Activated CD8-positive, alpha-beta T cell treated with anti-CD3 and anti-CD28 coated beads for 36 hours (primary cell): ENCODE measurements around the gene SIGLEC7. TPM values are rescaled to one million over a fixed set of nuclear protein-coding genes. Genes with fewer than 3 reads are reported as not detected.

Source experiments
- ATAC-seq: fragments of 200-7000 bp; cut with Tn5 transposase; one replicate; pipeline ENCODE4 v1.10.0; 2021; ENCODE audit warnings: mild to moderate bottlenecking, moderate library complexity
- CTCF ChIA-PET: fragments of 350-600 bp; sonication (Branson Sonifier 250); formaldehyde crosslinking; loops from one replicate; lab custom pipeline; 2021; ENCODE audit warnings: antibody characterized with exemption; lab: Charles Lee
- POLR2A ChIA-PET: fragments of 350-600 bp; sonication (Branson Sonifier 250); formaldehyde crosslinking; loops from one replicate; lab custom pipeline; 2021; ENCODE audit warnings: antibody characterized with exemption; lab: Charles Lee
- DNase-seq: peaks from one replicate; pipeline ENCODE4 v3.0.0-alpha.2; 2020
- H3K27ac Mint-ChIP-seq: one replicate; pipeline ENCODE4 v1.8.0; 2021; ENCODE audit warnings: mild to moderate bottlenecking, mixed read lengths
- H3K27me3 Mint-ChIP-seq: one replicate; pipeline ENCODE4 v1.8.0; 2021; ENCODE audit warnings: mixed read lengths
- H3K36me3 Mint-ChIP-seq: one replicate; pipeline ENCODE4 v1.8.0; 2021; ENCODE audit warnings: low read depth, mixed read lengths
- H3K4me1 Mint-ChIP-seq: one replicate; pipeline ENCODE4 v1.8.0; 2021; ENCODE audit warnings: low read depth, mixed read lengths
- H3K4me3 Mint-ChIP-seq: one replicate; pipeline ENCODE4 v1.8.0; 2021; ENCODE audit warnings: mild to moderate bottlenecking, moderate library complexity, mixed read lengths
- H3K9me3 Mint-ChIP-seq: one replicate; pipeline ENCODE4 v1.8.0; 2021; ENCODE audit warnings: mixed read lengths
- CTCF ChIP-seq: fragments of 200-600 bp; IDR thresholded peaks from one replicate; pipeline ENCODE4 v1.8.0; 2022; ENCODE audit warnings: antibody characterized with exemption, mild to moderate bottlenecking
- intact Hi-C: fragments of 100-400 bp; cut with micrococcal nuclease; formaldehyde crosslinking; loops from one replicate; pipeline ENCODE4 v1.10.0; 2022
- total RNA-seq, 2 experiments: library from RNA; stranded (reverse); gene quantifications; one replicate each; pipeline ENCODE4 v1.2.3, GENCODE V29; 2021

Gene SIGLEC7
- total RNA-seq, 2 experiments from 2014 or later, result not detected

DNA sequence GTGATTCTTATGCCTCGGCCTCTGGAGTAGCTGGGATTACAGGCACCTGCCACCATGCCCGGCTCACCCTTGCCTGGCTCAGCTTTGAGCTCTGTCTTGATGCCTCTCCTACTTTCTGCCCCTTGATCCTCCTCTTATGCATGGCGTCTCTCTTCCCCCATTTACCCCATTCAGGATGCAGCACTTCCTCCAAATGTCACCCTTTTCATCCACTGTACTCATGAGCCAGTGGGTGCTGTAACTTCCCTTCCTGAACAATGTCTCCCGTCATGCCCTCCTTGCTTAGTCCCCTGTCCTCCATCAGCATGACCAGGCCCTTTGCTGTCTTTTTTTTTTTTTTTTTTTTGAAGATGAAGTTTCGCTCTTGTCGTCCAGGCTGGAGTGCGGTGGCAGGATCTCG lies 20.8 kb upstream of the SIGLEC7 start:
- CTCF ChIA-PET, result no interaction called here
- peaks cover 2% of the 10 kb centered on the region for H3K36me3 Mint-ChIP-seq
- H3K9me3 Mint-ChIP-seq, result no peaks in the 10 kb centered on the region
- H3K27ac Mint-ChIP-seq, result no peak overlapping the region
- H3K4me3 Mint-ChIP-seq, result no peak overlapping the region
- no peaks in the 10 kb centered on the region for H3K27me3 Mint-ChIP-seq
- no peak for TF ChIP-seq CTCF
- POLR2A ChIA-PET, result no interaction called here
- intact Hi-C loops, result no loop called here
- peaks cover 57% of the 10 kb centered on the region for H3K4me1 Mint-ChIP-seq
- DNase-seq (no peak), ATAC-seq (no peak)

- ATAC-seq (no peak), DNase-seq (no peak)
- no peak for TF ChIP-seq CTCF
- Mint-ChIP-seq H3K27ac (peak overlapping the region; percentile 88), H3K36me3 (peaks cover 2% of the 10 kb centered on the region), H3K9me3 (no peaks in the 10 kb centered on the region), H3K4me3 (no peak overlapping the region), H3K27me3 (no peaks in the 10 kb centered on the region), H3K4me1 (peaks cover 57% of the 10 kb centered on the region)
- ChIA-PET CTCF (interaction anchor here (1.5 kb wide), 1 partner anchor 26 kb away, joined by 3 read pairs; no protein-coding TSS in a partner anchor), POLR2A (no interaction called here)
- intact Hi-C loops, result no loop called here
Observed at GRCh38 chr19:51122112-51122981, 19.8 kb upstream of the SIGLEC7 start.

DNA sequence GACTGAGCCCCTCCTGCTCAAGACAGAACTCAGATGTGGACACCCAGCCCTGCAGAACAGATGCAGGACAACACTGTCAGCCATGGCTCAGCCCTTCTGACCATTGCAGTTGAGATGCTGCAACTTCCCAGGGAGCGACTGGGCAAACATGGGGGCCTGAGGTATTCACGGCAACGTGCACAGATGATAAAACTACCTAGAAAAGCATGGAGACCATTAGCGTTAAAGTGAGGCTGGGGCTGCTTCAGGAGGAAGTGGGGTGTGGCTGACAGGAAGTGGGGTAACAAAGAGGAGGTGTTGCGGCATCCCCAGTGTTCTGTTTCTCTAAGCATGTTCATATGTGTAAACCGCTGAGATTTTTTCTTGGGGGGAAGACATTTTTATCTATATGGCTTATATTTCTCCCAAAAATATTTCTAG lies 18.7 kb upstream of the SIGLEC7 start:
- DNase-seq (peak; percentile 75), ATAC-seq (peak; percentile 76)
- no peaks in the 10 kb centered on the region for H3K9me3 Mint-ChIP-seq
- intact Hi-C loops, result no loop called here
- POLR2A ChIA-PET, result no interaction called here
- H3K27me3 Mint-ChIP-seq, result no peaks in the 10 kb centered on the region
- CTCF ChIA-PET, result interaction anchor here (1.4 to 1.5 kb wide), 2 partner anchors 11 to 27 kb away, joined by 3 to 4 read pairs; no protein-coding TSS in a partner anchor
- peak overlapping the region; percentile 88 for H3K27ac Mint-ChIP-seq
- peak overlapping the region; percentile 39 for H3K4me3 Mint-ChIP-seq
- TF ChIP-seq CTCF, result no peak
- H3K36me3 Mint-ChIP-seq, result peaks cover 2% of the 10 kb centered on the region
- H3K4me1 Mint-ChIP-seq, result peaks cover 65% of the 10 kb centered on the region

- H3K9me3 Mint-ChIP-seq, result no peaks in the 10 kb centered on the region
- H3K4me3 Mint-ChIP-seq, result peak overlapping the region; percentile 39
- ChIA-PET POLR2A (interaction anchor here (1.0 kb wide), 1 partner anchor 10 kb away, joined by 3 read pairs; no protein-coding TSS in a partner anchor), CTCF (interaction anchor here (1.2 to 1.4 kb wide), 2 partner anchors 11 to 103 kb away, joined by 3 to 4 read pairs; no protein-coding TSS in a partner anchor)
- ATAC-seq (no peak), DNase-seq (no peak)
- peaks cover 2% of the 10 kb centered on the region for H3K36me3 Mint-ChIP-seq
- H3K27me3 Mint-ChIP-seq, result no peaks in the 10 kb centered on the region
- no peak for TF ChIP-seq CTCF
- intact Hi-C loops, result no loop called here
- peak overlapping the region; percentile 88 for H3K27ac Mint-ChIP-seq
- H3K4me1 Mint-ChIP-seq, result peaks cover 69% of the 10 kb centered on the region
Observed at GRCh38 chr19:51123802-51124201, 18.3 kb upstream of the SIGLEC7 start.

GRCh38 chr19:51124216-51124615 lies 17.9 kb upstream of the SIGLEC7 start:
- ChIA-PET CTCF (interaction anchor here (1.2 to 1.4 kb wide), 3 partner anchors 11 to 135 kb away, joined by 3 to 4 read pairs (median 4); no protein-coding TSS in a partner anchor), POLR2A (interaction anchor here (1.0 to 1.2 kb wide), 2 partner anchors 10 to 27 kb away, joined by 3 read pairs; no protein-coding TSS in a partner anchor)
- TF ChIP-seq CTCF, result no peak
- peaks cover 68% of the 10 kb centered on the region for H3K4me1 Mint-ChIP-seq
- intact Hi-C loops, result no loop called here
- H3K9me3 Mint-ChIP-seq, result no peaks in the 10 kb centered on the region
- H3K27ac Mint-ChIP-seq, result peak overlapping the region; percentile 88
- ATAC-seq, result no peak
- DNase-seq, result no peak
- H3K4me3 Mint-ChIP-seq, result peak overlapping the region; percentile 39
- H3K27me3 Mint-ChIP-seq, result no peaks in the 10 kb centered on the region
- peaks cover 2% of the 10 kb centered on the region for H3K36me3 Mint-ChIP-seq
